LNCaP clone FGC (cell line): ENCODE measurements around the gene MT1X.
A peak's percentile ranks its signal among the peaks of the same experiment; 100 is the strongest.

ENCODE experiments used
- DNase-seq: peaks from one replicate; pipeline ENCODE4 v3.0.0-alpha.2; 2011; ENCODE audit warnings: low read depth
- H3K4me3 ChIP-seq: 2 replicates; pipeline ENCODE4 v1.5.1; 2011; ENCODE audit warnings: mild to moderate bottlenecking, low read depth, low read length, control low read depth
- CTCF ChIP-seq: IDR thresholded peaks from 2 replicates; pipeline ENCODE4 v1.5.1; 2012; ENCODE audit warnings: mild to moderate bottlenecking; ENCODE audit not compliant: control insufficient read depth, insufficient read depth; ENCODE audit errors: extremely low read depth

The MT1X gene

GRCh38 chr16:56708525-56709442, 26.5 kb downstream of the MT1X start:
- H3K4me3 ChIP-seq = no peak overlapping the region
- TF ChIP-seq CTCF = no peak
- DNase-seq = no peak

- DNase-seq = no peak
- H3K4me3 ChIP-seq = no peak overlapping the region
- TF ChIP-seq CTCF = no peak
Observed at GRCh38 chr16:56709443-56710040, 27.3 kb downstream of the MT1X start.

- DNase-seq = no peak
- no peak for TF ChIP-seq CTCF
- no peak overlapping the region for H3K4me3 ChIP-seq
Observed at GRCh38 chr16:56710181-56710737, 28.0 kb downstream of the MT1X start.

GRCh38 chr16:56711862-56712261, 29.6 kb downstream of the MT1X start:
- TF ChIP-seq CTCF = no peak

GRCh38 chr16:56713794-56714193, 31.5 kb downstream of the MT1X start:
- no peak for DNase-seq
- no peak overlapping the region for H3K4me3 ChIP-seq
- TF ChIP-seq CTCF = no peak

More at GRCh38 chr16:56711862-56712261, 29.6 kb downstream of the MT1X start:
- no peak overlapping the region for H3K4me3 ChIP-seq
- DNase-seq = no peak

GRCh38 chr16:56715126-56715525, 32.9 kb downstream of the MT1X start:
- H3K4me3 ChIP-seq = no peak overlapping the region
- no peak for TF ChIP-seq CTCF
- peak; percentile 51 for DNase-seq
